A673 (cell line): ENCODE data around the gene RPL10A. TPM values are rescaled to one million over a fixed set of nuclear protein-coding genes. Genes with fewer than 3 reads are reported as not detected.

Experiments
- BruUV-seq: library from RNA; stranded (reverse); fragments of 400-500 nt; replicated peaks from 2 replicates; lab custom pipeline; 2021; lab: Mats Ljungman, UMichigan
- CTCF ChIA-PET: fragments of 300-600 bp; sonication (Branson Sonifier 250); formaldehyde crosslinking; loops from one replicate; lab custom pipeline; 2022; ENCODE audit warnings: antibody characterized with exemption; lab: Charles Lee
- POLR2A ChIA-PET: fragments of 300-600 bp; sonication (Branson Sonifier 250); formaldehyde crosslinking; loops from one replicate; lab custom pipeline; 2022; ENCODE audit warnings: antibody characterized with exemption; ENCODE audit not compliant: low non-redundant PET; lab: Charles Lee
- DNase-seq: peaks from one replicate; pipeline ENCODE4 v3.0.0-alpha.2; 2015; ENCODE audit warnings: low spot score
- H3K27ac ChIP-seq: fragments of 200-600 bp; sonication (generic); 2 replicates; pipeline ENCODE4 v1.5.1; 2016; ENCODE audit warnings: mixed run types, low read depth, mild to moderate bottlenecking, mixed read lengths, antibody characterized with exemption, low read length; ENCODE audit not compliant: poor library complexity, severe bottlenecking
- H3K27me3 ChIP-seq: fragments of 200-600 bp; sonication (generic); replicated peaks from 2 replicates; pipeline ENCODE4 v1.6.1; 2017; ENCODE audit warnings: mixed run types, low read depth, mild to moderate bottlenecking, mixed read lengths, antibody characterized with exemption, low read length; ENCODE audit not compliant: insufficient read depth, poor library complexity
- H3K36me3 ChIP-seq: fragments of 200-600 bp; sonication (generic); 2 replicates; pipeline ENCODE4 v1.6.1; 2016; ENCODE audit warnings: mixed run types, mild to moderate bottlenecking, mixed read lengths, antibody characterized with exemption, low read length; ENCODE audit not compliant: insufficient read depth, poor library complexity, severe bottlenecking
- H3K4me1 ChIP-seq: fragments of 200-600 bp; sonication (generic); 2 replicates; pipeline ENCODE4 v1.6.1; 2017; ENCODE audit warnings: mixed run types, mild to moderate bottlenecking, mixed read lengths, antibody characterized with exemption, low read length; ENCODE audit not compliant: insufficient read depth, poor library complexity, severe bottlenecking
- H3K4me3 ChIP-seq: fragments of 200-600 bp; sonication (generic); 2 replicates; pipeline ENCODE4 v1.5.1; 2016; ENCODE audit warnings: low read depth, mixed run types, mild to moderate bottlenecking, mixed read lengths, low read length; ENCODE audit not compliant: poor library complexity, severe bottlenecking
- H3K9me3 ChIP-seq: fragments of 200-600 bp; sonication (generic); 2 replicates; pipeline ENCODE4 v1.6.1; 2016; ENCODE audit warnings: mixed run types, low read depth, mild to moderate bottlenecking, mixed read lengths, antibody characterized with exemption, low read length; ENCODE audit not compliant: poor library complexity, severe bottlenecking
- EZH2 ChIP-seq: fragments of 200-600 bp; sonication (generic); IDR thresholded peaks from 2 replicates; pipeline ENCODE4 v1.6.1; 2017; ENCODE audit warnings: borderline replicate concordance, low read depth, mild to moderate bottlenecking, mixed read lengths, antibody characterized with exemption, low read length; ENCODE audit not compliant: poor library complexity, severe bottlenecking
- intact Hi-C: fragments of 100-400 bp; cut with micrococcal nuclease; formaldehyde crosslinking; loops from one replicate; pipeline ENCODE4 v1.10.0; 2022; ENCODE audit not compliant: unreplicated experiment
- total RNA-seq: library from RNA; stranded (reverse); gene quantifications from 2 replicates; pipeline ENCODE4 v1.2.3, GENCODE V29; 2021
- TF ChIP-seq, protein P1 (sequence below): fragments of 300-800, 200-600 bp; sonication (generic); conservative IDR thresholded peaks from 2 replicates; pipeline ENCODE4 v1.5.1; 2017; ENCODE audit warnings: low read depth, mild to moderate bottlenecking, antibody characterized with exemption, low read length, moderate library complexity, mixed read lengths

The RPL10A gene
- total RNA-seq, 1 experiment from 2014 or later: 1,064 TPM

DNA sequence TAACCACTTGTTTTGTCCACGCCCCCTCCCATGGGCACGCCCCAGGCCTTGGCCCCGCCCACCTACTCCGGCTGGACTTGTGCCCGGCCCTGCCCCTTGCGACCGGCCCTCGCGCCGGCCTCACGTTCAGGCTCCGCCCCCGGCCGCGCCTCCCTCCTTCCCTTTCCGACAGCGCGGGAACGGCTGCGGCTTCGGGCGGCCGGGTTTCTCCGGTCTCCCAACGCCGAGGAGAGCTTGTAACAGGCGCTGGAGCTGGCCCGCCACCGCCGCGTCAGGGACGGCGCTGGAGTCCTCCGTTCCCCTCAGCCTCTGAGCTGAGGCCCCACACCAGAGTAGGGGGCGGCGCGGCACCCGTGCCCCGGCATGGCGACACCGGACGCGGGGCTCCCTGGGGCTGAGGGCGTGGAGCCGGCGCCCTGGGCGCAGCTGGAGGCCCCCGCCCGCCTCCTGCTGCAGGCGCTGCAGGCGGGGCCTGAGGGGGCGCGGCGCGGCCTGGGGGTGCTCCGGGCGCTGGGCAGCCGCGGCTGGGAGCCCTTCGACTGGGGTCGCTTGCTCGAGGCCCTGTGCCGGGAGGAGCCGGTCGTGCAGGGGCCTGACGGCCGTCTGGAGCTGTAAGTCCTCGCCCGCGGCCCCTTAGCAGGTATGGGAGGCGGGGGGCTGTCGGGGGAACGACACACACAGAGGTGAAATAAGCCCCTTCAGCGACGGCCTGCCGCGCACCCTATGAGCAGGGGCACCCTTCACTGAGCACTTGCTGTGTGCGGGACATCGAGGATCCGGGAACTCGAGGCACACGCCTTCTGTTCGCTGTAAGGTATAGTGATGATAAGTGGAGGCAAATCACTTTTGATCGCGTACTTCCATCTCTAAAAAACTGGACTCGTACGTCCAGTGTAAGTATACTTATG is 15.8 kb upstream of the RPL10A start, which contains the start of gene FANCE:
TSS of gene FANCE (plus strand) at position 156 of the 908 bp plus-strand sequence. CDS start at position 364, 208 bp downstream.
- Histone ChIP-seq H3K4me1 (peaks cover 29% of the 10 kb centered on the region), H3K27me3 (no peaks in the 10 kb centered on the region), H3K27ac (peak within 1 kb of the TSS; percentile 72), H3K9me3 (no peaks in the 10 kb centered on the region), H3K36me3 (peaks cover 20% of the 10 kb centered on the region), H3K4me3 (peak within 1 kb of the TSS; percentile 85)
- POLR2A ChIA-PET: no interaction called here
- peak; percentile 92 for DNase-seq
- no TSS peak for BruUV-seq
- intact Hi-C loops: no loop called here
- TF ChIP-seq, protein P1, sequence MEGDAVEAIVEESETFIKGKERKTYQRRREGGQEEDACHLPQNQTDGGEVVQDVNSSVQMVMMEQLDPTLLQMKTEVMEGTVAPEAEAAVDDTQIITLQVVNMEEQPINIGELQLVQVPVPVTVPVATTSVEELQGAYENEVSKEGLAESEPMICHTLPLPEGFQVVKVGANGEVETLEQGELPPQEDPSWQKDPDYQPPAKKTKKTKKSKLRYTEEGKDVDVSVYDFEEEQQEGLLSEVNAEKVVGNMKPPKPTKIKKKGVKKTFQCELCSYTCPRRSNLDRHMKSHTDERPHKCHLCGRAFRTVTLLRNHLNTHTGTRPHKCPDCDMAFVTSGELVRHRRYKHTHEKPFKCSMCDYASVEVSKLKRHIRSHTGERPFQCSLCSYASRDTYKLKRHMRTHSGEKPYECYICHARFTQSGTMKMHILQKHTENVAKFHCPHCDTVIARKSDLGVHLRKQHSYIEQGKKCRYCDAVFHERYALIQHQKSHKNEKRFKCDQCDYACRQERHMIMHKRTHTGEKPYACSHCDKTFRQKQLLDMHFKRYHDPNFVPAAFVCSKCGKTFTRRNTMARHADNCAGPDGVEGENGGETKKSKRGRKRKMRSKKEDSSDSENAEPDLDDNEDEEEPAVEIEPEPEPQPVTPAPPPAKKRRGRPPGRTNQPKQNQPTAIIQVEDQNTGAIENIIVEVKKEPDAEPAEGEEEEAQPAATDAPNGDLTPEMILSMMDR: no peak
- TF ChIP-seq EZH2: no peak
- CTCF ChIA-PET: interaction anchor here (0.6 to 1.0 kb wide), 2 partner anchors 16 to 856 kb away, joined by 4 to 8 read pairs; partner anchors contain the start of gene RPL10A

DNA sequence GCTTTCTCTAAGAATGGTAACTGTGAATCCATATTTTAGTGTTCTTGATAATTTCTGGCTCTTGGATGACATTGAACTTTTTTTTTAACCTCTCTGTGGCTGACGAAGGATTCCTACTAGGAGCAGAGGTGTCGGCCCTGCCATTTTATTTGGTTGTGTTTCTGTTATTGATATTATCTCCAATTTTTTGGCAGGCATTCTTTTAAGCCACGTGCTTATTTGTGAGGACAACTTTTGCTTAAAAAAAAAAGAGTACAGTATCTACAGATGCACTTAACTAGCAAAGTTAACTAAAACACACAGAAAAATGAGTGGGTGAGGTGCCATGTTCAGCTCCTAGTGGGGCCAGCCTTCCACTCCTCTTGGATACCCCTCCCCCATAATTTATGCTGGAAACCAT is 15.0 kb upstream of the RPL10A start:
- no peak for TF ChIP-seq EZH2
- TF ChIP-seq, protein P1: no peak
- BruUV-seq: TSS peak; percentile 65
- ChIA-PET CTCF (interaction anchor here (1.0 kb wide), 1 partner anchor 15 kb away, joined by 4 read pairs; the partner anchor contains the start of gene RPL10A), POLR2A (no interaction called here)
- intact Hi-C loops: no loop called here
- Histone ChIP-seq H3K9me3 (no peaks in the 10 kb centered on the region), H3K4me3 (peak overlapping the region; percentile 85), H3K27ac (peak overlapping the region; percentile 72), H3K36me3 (peaks cover 27% of the 10 kb centered on the region), H3K27me3 (no peaks in the 10 kb centered on the region), H3K4me1 (peaks cover 29% of the 10 kb centered on the region)
- no peak for DNase-seq

DNA sequence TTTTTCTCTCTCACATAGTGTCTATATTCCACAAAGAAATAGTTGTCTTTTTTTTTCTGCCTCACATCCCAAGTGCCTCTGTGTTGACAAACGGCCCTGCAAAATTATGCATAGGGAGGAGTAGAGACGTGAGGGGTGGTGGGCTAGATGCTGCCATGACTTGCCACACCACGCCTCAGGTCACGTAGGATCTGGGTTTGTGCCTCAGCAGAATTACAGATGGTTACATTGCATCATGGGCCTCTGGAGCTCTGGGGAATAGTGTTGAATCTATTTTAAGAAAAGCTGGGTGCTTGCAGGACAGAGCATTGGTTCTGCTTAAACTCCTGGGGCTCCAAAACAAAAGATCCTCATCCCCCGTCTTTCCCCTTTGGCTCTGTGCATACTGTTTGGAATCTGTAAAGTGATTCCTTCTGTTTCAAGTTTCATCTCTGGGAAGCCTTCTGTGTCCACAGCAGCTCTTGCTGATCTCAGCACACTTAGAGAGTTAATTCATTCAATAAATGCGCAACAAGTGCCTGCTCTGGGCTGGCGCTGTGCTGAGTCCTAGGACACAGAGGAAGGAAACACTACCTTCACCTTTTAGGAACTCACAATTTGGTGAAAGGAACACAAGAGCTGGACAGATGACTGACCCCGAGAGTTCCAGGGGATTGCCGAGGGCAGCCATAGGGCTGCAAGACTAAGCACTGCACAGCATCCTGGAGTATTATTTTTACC is 13.7 kb upstream of the RPL10A start:
- ChIA-PET POLR2A (no interaction called here), CTCF (no interaction called here)
- peak; percentile 60 for DNase-seq
- Histone ChIP-seq H3K36me3 (peaks cover 39% of the 10 kb centered on the region), H3K27ac (peak overlapping the region; percentile 72), H3K4me3 (peak overlapping the region; percentile 85), H3K9me3 (no peaks in the 10 kb centered on the region), H3K4me1 (peaks cover 29% of the 10 kb centered on the region), H3K27me3 (no peaks in the 10 kb centered on the region)
- intact Hi-C loops: no loop called here
- no TSS peak for BruUV-seq
- TF ChIP-seq, protein P1: no peak
- TF ChIP-seq EZH2: no peak
